GOT3 (cell line): ENCODE data around the gene RHOC.
"Not testable (repeated sequence)": the region's sequence is repeated elsewhere in the genome, so short reads cannot be mapped to it uniquely, and the experiment has no call there.

Source experiments
- DNase-seq: peaks from one replicate; lab custom pipeline; 2025; ENCODE audit warnings: mixed read lengths; lab: John Stamatoyannopoulos, UW

Gene RHOC

DNA sequence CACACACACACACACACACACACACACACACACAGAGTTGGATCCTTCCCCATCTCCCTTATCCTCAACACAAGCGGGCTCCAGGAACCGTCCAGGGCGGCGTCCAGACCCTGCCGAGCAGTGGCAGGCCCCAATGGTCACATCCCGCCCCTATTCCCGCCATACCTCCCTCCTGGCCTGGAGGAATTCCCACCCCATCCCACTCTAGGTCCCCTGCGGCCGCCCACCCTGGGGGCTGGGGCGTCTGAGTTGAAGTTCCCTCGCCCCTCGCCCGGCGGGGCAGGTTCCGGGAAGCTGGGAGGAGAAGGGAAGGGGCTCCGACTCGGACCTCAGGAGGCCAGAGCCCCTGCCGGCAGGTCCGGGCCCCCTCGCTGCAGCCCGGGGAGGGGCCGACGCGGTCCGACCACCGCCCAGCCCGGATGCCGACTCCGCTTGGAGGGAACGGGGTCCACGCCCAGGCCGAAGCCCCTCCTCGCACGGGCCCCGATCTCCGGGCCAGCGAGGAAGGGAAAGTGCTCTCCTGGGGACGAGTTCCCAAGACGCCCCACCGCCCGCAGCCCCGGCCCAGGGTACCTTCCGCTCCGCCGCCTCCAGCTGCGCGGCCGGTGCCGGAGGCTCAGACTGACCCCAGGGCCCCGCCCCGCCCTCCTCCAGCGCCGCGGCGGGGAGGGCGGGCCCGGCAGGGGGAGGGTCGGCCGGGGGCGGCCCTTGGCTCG is at the start of gene RHOC:
Gene RHOC (minus strand): TSS at position 623 of the 716 bp plus-strand sequence. CDS start 3,328 bp downstream, outside the sequence.
- DNase-seq = no peak

DNA sequence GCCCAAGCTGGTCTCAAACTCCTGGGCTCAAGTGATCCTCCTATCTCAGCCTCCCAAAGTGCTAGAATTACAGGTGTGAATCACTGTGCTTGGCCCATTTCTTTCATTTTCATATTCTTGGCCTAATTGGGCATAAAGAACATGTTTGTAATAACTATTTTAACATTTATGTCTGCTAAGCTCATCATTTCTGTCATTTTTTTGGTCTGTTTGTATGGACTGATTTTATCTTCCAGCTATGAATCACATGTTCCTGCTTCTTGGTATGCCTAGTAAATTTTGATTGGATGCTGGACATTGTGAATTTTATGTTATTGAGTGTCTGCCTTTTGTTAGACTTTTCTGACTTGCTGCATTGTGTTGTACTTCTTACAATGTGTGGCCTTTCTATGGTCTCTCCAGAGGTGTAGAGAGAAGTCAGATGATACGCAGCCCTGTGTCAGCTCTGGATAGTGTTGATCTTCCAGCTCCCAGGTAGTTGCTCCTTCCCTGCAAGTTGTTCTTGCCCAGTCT is 47.2 kb upstream of the RHOC start:
- no peak for DNase-seq

DNA sequence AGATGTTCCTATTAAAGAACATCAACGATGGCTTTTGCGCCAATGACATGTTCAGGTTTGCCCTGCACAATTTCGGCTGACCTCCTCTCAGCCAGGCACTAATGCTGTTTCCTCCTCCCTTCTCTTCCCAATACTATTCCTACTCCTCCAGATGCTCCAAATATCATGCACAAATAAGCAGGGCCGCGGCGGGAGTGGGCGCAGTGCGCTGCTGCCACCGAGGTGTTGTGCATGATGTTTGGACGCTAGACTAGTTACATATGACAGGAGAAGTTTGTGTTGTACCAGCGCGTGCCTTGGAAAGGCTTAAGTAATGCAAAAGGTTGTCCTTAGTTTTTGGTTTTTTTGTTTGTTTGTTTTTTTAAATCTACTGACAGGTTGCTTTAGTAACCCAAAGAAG is 41.5 kb upstream of the RHOC start:
- DNase-seq = no peak

DNA sequence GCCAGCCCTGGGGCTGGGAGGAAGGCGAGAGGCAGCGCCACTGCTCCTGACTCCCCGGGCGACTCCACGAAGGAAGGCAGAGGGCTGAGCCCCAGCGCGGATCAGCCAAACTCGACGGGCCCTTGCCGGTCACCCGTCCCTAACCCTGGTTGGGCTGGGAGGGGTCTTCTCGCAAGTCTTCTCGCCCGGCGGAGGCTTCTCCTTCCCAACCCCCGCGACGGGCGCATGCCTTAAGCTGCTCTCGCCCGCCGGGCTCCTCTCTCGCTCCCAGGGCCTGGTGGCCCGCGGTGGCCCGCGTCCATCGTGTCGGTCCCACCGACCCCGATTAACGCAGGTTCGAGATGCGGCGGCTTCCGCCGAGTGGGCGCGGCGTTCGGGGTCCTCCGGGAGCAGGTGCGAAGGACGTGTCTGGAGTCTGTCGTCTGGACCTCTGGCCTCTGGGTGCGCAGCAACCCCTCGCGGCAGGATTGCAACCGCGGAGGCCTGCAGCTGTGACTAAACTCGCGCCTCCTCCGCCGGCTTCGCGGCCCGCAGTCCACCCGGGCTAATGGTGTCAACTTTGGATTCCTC is 37.2 kb upstream of the RHOC start:
- DNase-seq = no peak

DNA sequence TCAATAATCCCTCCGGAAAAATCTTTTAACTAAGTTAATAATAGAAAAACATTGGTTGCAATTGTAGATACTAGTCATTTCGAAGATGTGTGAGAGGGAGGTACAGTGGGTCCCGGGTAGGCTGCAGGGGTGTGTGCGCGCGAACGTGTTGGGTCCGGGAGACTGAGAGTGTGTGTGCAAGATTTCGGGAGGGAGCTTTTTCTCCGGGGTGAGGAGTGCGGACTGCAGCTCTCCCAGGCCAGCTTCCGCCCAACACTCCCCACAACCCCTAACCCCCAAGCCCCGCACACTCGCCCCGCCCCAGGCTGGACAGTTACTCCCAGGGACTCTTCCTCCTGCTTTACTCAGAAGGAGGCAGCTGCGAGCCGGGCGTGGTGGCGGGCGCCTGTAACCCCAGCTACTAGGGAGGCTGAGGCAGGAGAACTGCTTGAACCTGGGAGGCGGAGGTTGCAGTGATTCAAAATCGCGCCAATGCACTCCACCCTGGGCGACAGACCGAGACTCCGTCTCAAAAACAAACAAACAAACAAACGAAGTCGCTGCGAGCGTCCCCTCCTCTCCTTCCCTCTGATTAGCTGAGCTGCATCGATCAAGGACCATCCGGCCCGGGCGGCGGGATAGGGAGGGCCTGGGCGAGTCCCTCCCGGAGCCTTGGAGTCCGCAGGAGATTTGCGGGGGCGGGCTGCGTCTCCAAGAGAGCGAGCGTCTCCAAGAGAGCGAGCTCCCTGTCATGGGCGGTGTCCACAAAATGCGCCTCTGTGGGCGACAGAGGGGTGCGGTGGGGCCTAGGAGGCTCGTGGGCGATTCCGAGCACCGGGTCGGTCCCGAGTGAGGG is 36.5 kb upstream of the RHOC start:
- DNase-seq = no peak

DNA sequence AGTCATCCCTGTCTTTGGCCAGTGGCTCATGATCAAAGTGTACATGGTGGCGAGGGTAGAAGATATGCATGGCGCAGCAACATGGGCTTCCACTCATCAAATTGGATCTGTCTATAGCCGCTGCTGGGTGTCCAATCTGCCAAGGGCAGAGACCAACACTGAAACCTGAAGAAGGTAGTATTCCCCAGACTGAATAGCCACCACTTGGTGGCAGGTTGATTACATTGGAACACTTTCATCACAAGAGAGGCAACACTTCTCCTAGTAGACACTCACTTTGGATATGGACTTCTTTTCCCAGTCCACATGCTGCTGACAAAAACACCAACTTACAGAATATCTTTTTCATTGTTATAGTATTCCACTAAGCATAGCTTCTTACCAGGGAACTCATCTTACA is 30.6 kb upstream of the RHOC start:
- DNase-seq = no peak

DNA sequence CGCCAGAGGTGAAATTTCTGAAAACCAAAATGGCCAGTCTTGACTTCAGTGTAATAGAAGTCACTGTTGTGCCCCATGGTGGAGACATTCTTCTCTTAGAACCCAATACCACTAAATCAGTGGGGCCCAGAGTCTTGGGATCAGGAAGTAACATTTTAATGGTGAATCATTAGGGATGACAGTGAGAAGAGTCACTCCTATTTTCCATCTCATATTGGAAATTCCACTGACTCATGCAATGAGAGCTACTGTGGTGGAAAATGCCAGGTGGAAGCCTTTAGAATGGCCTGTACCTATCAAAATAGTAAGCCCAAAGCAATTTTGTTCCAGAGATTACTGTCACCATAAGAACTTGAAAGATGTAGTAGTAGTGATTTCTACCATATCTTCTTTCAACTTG is 28.8 kb upstream of the RHOC start:
- DNase-seq = no peak

DNA sequence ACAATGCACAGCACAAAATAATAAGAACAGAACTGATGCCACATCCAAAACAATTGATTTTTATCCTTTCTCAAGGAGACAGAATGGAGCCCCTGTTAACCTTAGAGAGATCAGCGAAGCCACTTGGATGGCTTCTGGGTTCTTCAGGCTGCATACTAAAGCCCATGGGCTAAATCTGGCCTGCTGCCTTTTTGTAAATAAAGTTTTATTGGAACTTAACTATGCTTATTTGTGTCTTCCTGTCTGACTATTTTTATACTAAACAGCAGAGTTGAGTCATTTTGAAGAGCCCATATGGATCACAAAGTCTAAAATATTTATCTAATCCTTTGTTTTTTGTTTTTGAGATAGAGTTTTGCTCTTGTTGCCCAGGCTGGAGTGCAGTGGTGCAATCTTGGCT is 24.5 kb upstream of the RHOC start:
- no peak for DNase-seq

DNA sequence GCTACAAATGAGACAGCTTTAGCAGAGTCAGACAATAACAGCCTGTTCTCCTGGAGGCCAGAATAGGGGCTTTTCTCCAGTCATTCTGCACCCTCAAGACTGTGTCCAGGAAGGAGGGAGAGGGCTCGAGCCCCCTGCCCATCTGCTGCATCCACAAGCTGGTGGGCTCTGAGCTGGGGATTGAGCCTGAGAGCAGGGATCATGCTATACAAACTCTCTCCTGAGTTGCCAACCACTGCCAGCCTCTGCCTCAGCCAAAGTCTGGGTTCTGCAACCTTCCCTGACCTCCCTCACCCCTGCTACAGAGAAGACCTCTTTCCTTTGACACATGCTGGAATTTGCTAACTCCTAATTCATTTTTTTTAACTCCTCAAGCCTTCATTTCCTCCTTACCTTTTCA is 23.0 kb upstream of the RHOC start:
- no peak for DNase-seq

DNA sequence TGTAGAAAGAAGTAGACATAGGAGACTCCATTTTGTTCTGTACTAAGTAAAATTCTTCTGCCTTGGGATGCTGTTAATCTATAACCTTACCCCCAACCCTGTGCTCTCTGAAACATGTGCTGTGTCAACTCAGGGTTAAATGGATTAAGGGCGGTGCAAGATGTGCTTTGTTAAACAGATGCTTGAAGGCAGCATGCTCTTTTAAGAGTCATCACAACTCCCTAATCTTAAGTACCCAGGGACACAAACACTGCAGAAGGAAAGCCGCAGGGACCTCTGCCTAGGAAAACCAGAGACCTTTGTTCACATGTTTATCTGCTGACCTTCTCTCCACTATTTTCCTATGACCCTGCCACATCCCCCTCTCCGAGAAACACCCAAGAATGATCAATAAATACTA is 22.1 kb upstream of the RHOC start:
- not testable (repeated sequence) for DNase-seq

DNA sequence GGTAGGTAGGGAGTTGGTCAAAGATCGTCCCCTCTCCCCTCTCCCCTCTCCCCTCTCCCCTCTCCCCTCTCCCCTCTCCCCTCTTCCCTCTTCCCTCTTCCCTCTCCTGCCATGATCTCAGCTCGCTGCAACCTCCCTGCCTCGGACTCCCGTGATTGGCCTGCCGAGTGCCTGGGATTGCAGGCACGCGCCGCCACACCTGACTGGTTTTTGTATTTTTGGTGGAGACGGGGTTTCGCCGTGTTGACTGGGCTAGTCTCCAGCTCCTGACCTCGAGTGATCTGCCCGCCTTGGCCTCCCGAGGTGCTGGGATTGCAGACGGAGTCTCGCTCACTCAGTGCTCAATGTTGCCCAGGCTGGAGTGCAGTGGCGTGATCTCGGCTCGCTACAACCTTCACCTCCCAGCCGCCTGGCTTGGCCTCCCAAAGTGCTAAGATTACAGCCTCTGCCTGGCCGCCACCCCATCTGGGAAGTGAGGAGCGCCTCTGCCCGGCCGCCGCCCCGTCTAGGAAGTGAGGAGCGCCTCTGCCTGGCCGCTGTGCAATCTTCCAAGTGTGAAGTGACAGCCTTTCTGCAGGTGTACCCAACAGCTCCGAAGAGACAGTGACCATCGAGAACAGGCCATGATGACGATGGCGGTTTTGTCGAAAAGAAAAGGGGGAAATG is 21.5 kb upstream of the RHOC start:
- not testable (repeated sequence) for DNase-seq

DNA sequence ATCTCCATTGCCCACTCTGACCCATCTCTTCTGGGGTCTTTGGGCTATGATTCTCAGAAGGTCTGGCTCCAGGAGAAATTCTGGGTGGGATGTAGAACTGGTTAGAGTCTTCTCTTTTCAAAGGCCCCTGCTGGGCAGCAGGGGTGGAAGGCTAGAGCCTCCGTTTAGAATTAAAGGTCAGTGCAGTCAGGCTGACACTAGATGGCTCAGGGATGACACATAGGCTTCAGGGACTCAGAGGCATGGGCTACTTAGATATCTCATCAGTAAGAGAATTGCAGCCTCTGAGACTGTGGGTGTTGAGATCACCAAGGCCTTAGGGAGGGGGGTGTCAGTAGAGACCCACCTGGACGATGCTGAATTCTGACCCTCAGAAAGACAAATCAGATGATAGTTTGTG is 20.8 kb upstream of the RHOC start:
- no peak for DNase-seq

DNA sequence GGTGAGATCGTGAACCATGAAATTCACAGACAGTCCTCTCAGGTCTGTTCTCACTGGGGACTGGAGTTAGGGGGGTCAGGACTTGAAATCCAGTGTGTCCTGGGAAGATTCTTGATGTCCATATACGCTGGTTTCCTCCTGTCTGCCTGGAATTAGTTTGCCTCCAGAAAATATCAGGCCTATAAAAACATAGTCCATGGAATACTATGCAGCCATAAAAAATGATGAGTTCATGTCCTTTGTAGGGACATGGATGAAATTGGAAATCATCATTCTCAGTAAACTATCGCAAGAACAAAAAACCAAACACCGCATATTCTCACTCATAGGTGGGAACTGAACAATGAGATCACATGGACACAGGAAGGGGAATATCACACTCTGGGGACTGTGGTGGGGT is 17.3 kb upstream of the RHOC start:
- not testable (repeated sequence) for DNase-seq

DNA sequence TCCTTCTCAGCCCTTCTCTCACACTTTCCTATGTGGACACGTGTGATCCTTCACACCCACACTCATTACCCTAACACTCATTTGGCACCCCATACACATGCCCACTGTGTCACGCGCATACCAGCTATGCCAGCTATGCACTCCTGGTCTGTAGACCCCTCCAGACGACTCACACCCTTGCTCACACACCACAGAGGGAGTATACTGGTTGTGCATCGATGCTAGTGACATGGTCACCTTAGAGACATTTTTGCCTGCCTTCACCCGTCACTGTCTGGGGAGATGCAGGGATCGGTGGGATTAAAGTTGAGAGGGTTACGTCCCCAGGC is 16.5 kb upstream of the RHOC start:
- no peak for DNase-seq

DNA sequence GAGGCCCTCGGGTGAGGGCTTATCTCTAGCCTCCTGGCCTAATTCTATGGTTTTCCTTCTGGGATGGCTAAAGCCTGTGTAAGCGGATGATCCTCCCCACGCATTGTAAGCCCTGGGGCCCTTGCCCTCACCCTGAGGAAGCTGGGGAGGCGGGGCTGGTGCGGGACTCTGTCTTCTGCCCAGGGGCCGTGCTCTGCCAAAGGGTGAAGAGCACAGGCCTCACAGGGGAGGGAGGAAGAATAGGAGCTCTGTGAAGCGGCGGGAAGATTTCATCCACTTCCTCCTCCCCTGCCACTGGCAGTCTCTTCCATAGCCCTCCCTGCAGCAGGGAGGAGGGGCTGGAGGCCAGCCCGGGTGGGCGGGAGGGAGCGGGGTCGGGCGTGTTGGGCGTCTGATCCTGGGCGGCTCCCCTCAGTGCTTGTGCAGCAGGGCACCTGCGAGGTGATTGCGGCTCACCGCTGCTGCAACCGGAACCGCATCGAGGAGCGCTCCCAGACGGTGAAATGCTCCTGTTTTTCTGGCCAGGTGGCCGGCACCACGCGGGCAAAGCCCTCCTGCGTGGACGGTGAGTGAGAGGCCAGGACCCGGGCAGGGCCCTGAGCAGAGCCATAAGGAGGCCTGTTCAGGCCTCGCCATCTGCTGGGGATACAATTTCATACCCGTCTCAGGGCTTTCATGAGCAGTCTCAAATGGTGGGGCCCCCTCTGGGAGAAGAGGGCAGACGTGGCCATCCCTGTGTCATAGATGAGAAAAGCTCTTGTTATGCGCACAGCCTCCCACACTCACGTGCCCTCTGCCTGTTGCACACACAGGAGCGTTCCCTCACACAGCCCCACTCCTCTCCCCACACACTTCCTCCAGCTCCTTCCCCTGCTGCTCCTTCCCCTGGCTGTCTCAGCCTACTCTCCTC is 15.9 kb upstream of the RHOC start:
- DNase-seq = no peak

DNA sequence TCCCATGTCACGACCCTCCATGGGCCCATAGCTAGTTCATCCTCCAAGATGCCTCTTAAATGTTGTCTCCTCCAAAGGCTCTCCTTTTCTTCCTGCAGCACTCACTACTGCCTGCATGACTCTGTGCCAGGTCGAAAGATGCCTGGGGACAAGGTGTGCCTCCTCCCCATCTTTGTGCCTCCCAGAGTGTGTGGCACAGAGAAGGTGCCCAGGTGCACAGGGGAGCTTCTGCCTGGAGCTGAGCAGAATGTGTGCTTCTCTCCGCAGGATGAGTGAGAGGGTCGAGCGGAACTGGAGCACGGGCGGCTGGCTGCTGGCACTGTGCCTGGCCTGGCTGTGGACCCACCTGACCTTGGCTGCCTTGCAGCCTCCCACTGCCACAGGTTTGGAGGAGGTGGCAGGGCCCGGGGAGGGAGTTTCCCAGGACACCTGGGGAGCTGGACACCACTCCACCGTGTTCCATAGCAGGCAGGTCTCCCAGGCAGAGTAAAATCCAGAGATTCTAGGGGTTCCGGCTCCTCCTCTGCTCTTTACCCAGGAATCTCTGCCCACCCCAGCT is 15.1 kb upstream of the RHOC start:
- no peak for DNase-seq

DNA sequence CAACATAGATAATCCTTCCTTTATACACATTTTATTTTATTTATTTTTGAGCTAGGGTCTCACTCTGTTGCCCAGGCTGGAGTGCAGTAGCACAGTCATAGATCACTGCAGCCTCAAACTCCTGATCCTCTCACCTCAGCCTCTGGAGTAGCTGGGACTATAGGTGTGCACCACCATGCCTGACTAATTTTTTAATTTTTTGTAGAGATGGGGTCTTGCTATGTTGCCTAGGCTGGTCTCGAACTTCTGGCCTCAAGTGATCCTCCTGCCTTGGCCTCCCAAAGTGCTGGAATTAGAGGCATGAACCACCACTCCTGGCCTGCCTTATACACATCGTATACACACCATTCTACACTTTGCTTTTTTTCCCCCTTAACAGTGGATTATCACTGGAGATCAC is 14.4 kb upstream of the RHOC start:
- not testable (repeated sequence) for DNase-seq

DNA sequence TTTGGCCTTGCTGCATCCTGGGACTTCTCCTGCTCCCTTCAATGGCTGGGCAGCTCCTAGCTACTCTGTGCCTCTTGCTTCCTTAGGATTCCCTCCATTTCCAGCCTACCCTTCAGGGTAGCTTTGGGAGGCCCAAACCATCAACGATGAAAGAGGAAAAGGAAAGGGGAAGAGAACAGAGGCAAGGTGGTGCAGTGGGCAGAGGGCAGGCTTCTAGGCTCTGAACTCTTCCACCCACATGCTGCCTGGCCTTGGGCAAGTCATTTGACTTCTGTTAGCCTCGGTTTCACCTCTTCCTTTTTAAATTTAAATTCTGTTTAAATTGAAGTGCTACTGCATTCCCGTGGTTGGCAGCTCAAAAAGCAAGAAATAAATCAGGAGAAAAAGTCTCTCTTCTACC is 13.9 kb upstream of the RHOC start:
- no peak for DNase-seq

DNA sequence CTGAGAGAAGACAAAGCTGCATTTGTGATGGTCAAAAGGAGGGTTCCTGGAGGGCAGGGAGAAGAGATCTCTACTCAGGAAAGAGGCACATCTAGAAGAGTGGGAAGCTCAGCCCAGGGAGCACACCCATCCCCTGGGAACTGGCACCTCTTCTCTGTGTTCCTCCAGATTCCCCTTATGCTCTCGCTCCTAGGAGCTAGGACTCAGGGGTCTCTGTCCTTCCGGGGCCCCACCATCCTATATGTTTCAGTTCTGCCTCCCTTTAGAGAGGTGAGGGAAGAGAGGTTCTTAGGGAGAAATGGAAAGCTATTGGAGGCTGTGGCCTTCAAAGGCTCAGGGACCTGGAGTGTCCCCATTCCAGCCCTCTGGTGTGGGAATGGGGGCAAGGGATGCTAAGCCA is 12.8 kb upstream of the RHOC start:
- DNase-seq = no peak

DNA sequence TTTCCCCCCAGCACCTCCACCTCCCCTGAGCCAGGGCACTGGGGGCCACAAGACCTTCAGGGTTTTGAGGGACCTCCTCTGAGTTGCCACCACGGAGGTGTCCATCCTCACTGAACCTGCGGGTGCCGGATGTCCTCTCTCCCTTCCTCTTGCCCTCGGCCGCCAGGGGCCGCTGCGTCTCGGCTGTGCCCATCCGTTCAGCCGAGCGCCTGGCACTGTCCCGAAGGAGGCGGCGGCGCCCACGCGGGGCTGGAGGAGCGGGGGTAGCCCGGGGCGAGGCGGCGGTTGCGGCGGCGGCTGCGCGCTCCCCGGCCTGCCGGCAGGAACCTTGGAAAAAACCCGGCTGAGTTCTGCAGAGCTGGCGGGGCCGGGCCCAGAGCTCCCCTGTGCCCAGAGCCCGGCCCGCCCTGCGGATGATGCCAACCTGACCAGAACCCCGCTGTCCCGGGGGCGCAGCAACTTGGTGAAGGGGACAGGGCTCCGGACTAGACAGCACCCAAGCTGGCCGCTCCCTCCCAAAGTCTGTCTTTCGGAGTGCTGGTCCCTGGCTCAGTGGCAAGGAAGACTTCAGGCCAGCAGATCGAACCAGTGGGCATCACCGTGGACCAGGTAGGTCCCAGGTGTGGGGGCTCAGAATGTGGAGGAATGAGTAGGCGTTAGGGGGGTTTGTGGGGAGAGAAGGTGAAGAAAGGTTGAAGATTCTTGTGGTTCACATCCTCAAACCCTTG is 11.9 kb upstream of the RHOC start:
- peak; percentile 20 for DNase-seq
